Stimulated activated naive B cell treated with anti-CD40 and anti-IgM and Interleukin-4, amounts not matched to agents 10 μg/mL and 1 μg/mL and 100 μg/mL, for 72 hours (primary cell): ENCODE results near the gene TRMT6.
A peak's percentile ranks its signal among the peaks of the same experiment; 100 is the strongest.

Experiments used
- ATAC-seq, 2 donors: fragments of 150-1000 bp; cut with Tn5 transposase; replicated peaks; 2 replicates each; pipeline ENCODE4 v1.10.0; 2021; ENCODE audit warnings: moderate library complexity in 1 of 2
- DNase-seq: peaks from one replicate; pipeline ENCODE4 v3.0.0; 2021
- H3K27ac Mint-ChIP-seq: one replicate; pipeline ENCODE4 v1.8.0; 2022; ENCODE audit warnings: mild to moderate bottlenecking, mixed read lengths
- H3K27me3 Mint-ChIP-seq, 2 donors: one replicate each; pipeline ENCODE4 v1.8.0; 2022; ENCODE audit warnings: mixed read lengths in 2 of 2
- H3K36me3 Mint-ChIP-seq, 2 donors: one replicate each; pipeline ENCODE4 v1.8.0; 2022; ENCODE audit warnings: mixed read lengths in 2 of 2, mild to moderate bottlenecking in 1 of 2
- H3K4me1 Mint-ChIP-seq, 2 donors: one replicate each; pipeline ENCODE4 v1.8.0; 2022; ENCODE audit warnings: mixed read lengths in 2 of 2, mild to moderate bottlenecking in 1 of 2
- H3K4me3 Mint-ChIP-seq, 2 donors: one replicate each; pipeline ENCODE4 v1.8.0; 2022; ENCODE audit warnings: mild to moderate bottlenecking in 2 of 2, mixed read lengths in 2 of 2, moderate library complexity in 1 of 2
- H3K9me3 Mint-ChIP-seq, 2 donors: one replicate each; pipeline ENCODE4 v1.8.0; 2022; ENCODE audit warnings: mixed read lengths in 2 of 2, mild to moderate bottlenecking in 1 of 2

TRMT6 gene

GRCh38 chr20:5973971-5974370, 23.6 kb upstream of the TRMT6 start:
- H3K36me3 Mint-ChIP-seq, result peaks cover 17 to 33% of the 10 kb centered on the region in 2 donors
- DNase-seq, result no peak
- no peaks in the 10 kb centered on the region for H3K4me1 Mint-ChIP-seq
- no peak for ATAC-seq
- no peak overlapping the region for H3K27ac Mint-ChIP-seq
- no peaks in the 10 kb centered on the region for H3K9me3 Mint-ChIP-seq
- no peak overlapping the region for H3K4me3 Mint-ChIP-seq
- no peaks in the 10 kb centered on the region for H3K27me3 Mint-ChIP-seq

- no peaks in the 10 kb centered on the region for H3K9me3 Mint-ChIP-seq
- DNase-seq (no peak), ATAC-seq (no peak)
- no peaks in the 10 kb centered on the region for H3K4me1 Mint-ChIP-seq
- no peak overlapping the region for H3K27ac Mint-ChIP-seq
- H3K27me3 Mint-ChIP-seq, result no peaks in the 10 kb centered on the region
- H3K4me3 Mint-ChIP-seq, result no peak overlapping the region
- H3K36me3 Mint-ChIP-seq, result peaks cover 9 to 27% of the 10 kb centered on the region in 2 donors
These were observed 22.8 kb upstream of the TRMT6 start for GRCh38 chr20:5973172-5973571.

GRCh38 chr20:5971203-5971602, 20.9 kb upstream of the TRMT6 start:
- ATAC-seq (no peak), DNase-seq (no peak)
- Mint-ChIP-seq H3K27ac (no peak overlapping the region), H3K4me3 (no peak overlapping the region), H3K4me1 (peaks cover 0 to 2% of the 10 kb centered on the region in 2 donors), H3K9me3 (no peaks in the 10 kb centered on the region), H3K27me3 (no peaks in the 10 kb centered on the region), H3K36me3 (peaks cover 15 to 27% of the 10 kb centered on the region in 2 donors)

- ATAC-seq (no peak), DNase-seq (no peak)
- no peaks in the 10 kb centered on the region for H3K27me3 Mint-ChIP-seq
- H3K4me3 Mint-ChIP-seq, result no peak overlapping the region
- no peaks in the 10 kb centered on the region for H3K9me3 Mint-ChIP-seq
- H3K27ac Mint-ChIP-seq, result no peak overlapping the region
- H3K4me1 Mint-ChIP-seq, result peaks cover 0 to 2% of the 10 kb centered on the region in 2 donors
- peaks cover 23 to 33% of the 10 kb centered on the region in 2 donors for H3K36me3 Mint-ChIP-seq
These were observed 20.0 kb upstream of the TRMT6 start for GRCh38 chr20:5970381-5970780.

- H3K4me3 Mint-ChIP-seq, result no peak overlapping the region
- no peaks in the 10 kb centered on the region for H3K27me3 Mint-ChIP-seq
- no peak overlapping the region for H3K27ac Mint-ChIP-seq
- H3K36me3 Mint-ChIP-seq, result peaks cover 27 to 37% of the 10 kb centered on the region in 2 donors
- ATAC-seq (no peak), DNase-seq (no peak)
- H3K9me3 Mint-ChIP-seq, result no peaks in the 10 kb centered on the region
- peaks cover 0 to 2% of the 10 kb centered on the region in 2 donors for H3K4me1 Mint-ChIP-seq
These were observed 19.6 kb upstream of the TRMT6 start for GRCh38 chr20:5969940-5970339.

- DNase-seq (no peak), ATAC-seq (no peak)
- Mint-ChIP-seq H3K9me3 (no peaks in the 10 kb centered on the region), H3K27ac (no peak overlapping the region), H3K4me1 (peaks cover 0 to 2% of the 10 kb centered on the region in 2 donors), H3K4me3 (no peak overlapping the region), H3K27me3 (no peaks in the 10 kb centered on the region), H3K36me3 (peaks cover 28 to 40% of the 10 kb centered on the region in 2 donors)
These were observed 19.1 kb upstream of the TRMT6 start for GRCh38 chr20:5969348-5969935.

- no peaks in the 10 kb centered on the region for H3K9me3 Mint-ChIP-seq
- H3K27ac Mint-ChIP-seq, result no peak overlapping the region
- ATAC-seq, result no peak
- H3K4me3 Mint-ChIP-seq, result no peak overlapping the region
- H3K36me3 Mint-ChIP-seq, result peaks cover 30 to 45% of the 10 kb centered on the region in 2 donors
- no peaks in the 10 kb centered on the region for H3K27me3 Mint-ChIP-seq
- peaks cover 0 to 2% of the 10 kb centered on the region in 2 donors for H3K4me1 Mint-ChIP-seq
- DNase-seq, result no peak
These were observed 18.1 kb upstream of the TRMT6 start for GRCh38 chr20:5968462-5968861.

- DNase-seq (no peak), ATAC-seq (no peak)
- H3K9me3 Mint-ChIP-seq, result no peaks in the 10 kb centered on the region
- no peak overlapping the region for H3K4me3 Mint-ChIP-seq
- peaks cover 32 to 45% of the 10 kb centered on the region in 2 donors for H3K36me3 Mint-ChIP-seq
- H3K27ac Mint-ChIP-seq, result no peak overlapping the region
- no peaks in the 10 kb centered on the region for H3K27me3 Mint-ChIP-seq
- H3K4me1 Mint-ChIP-seq, result peaks cover 0 to 2% of the 10 kb centered on the region in 2 donors
These were observed 17.1 kb upstream of the TRMT6 start for GRCh38 chr20:5967469-5967868.

- H3K27me3 Mint-ChIP-seq, result no peaks in the 10 kb centered on the region
- no peaks in the 10 kb centered on the region for H3K9me3 Mint-ChIP-seq
- peaks cover 35 to 50% of the 10 kb centered on the region in 2 donors for H3K36me3 Mint-ChIP-seq
- ATAC-seq (no peak), DNase-seq (no peak)
- peak overlapping the region; percentile 89 for H3K27ac Mint-ChIP-seq
- peak overlapping the region; percentile 88 to 93 for H3K4me3 Mint-ChIP-seq
- H3K4me1 Mint-ChIP-seq, result peaks cover 18 to 34% of the 10 kb centered on the region in 2 donors
These were observed 426 bp downstream of the TRMT6 start for GRCh38 chr20:5949943-5950270.

- ATAC-seq (peak; percentile 25 to 26), DNase-seq (peak; percentile 6)
- no peaks in the 10 kb centered on the region for H3K27me3 Mint-ChIP-seq
- H3K27ac Mint-ChIP-seq, result peak overlapping the region; percentile 37
- peak overlapping the region in 1 of 2 donors; percentile 29 for H3K4me3 Mint-ChIP-seq
- H3K4me1 Mint-ChIP-seq, result peaks cover 19 to 34% of the 10 kb centered on the region in 2 donors
- H3K9me3 Mint-ChIP-seq, result no peaks in the 10 kb centered on the region
- peaks cover 39 to 52% of the 10 kb centered on the region in 2 donors for H3K36me3 Mint-ChIP-seq
These were observed 3.1 kb downstream of the TRMT6 start for GRCh38 chr20:5947276-5947675.

- H3K4me3 Mint-ChIP-seq, result no peak overlapping the region
- DNase-seq, result no peak
- ATAC-seq, result no peak
- H3K27ac Mint-ChIP-seq, result no peak overlapping the region
- H3K36me3 Mint-ChIP-seq, result peaks cover 45 to 60% of the 10 kb centered on the region in 2 donors
- H3K27me3 Mint-ChIP-seq, result no peaks in the 10 kb centered on the region
- H3K9me3 Mint-ChIP-seq, result no peaks in the 10 kb centered on the region
- H3K4me1 Mint-ChIP-seq, result peaks cover 19 to 34% of the 10 kb centered on the region in 2 donors
These were observed 4.4 kb downstream of the TRMT6 start for GRCh38 chr20:5945963-5946362.

GRCh38 chr20:5938456-5939029, 11.8 kb downstream of the TRMT6 start:
- Mint-ChIP-seq H3K4me1 (peaks cover 11 to 30% of the 10 kb centered on the region in 2 donors), H3K4me3 (no peak overlapping the region), H3K27me3 (no peaks in the 10 kb centered on the region), H3K36me3 (peaks cover 23 to 34% of the 10 kb centered on the region in 2 donors), H3K9me3 (no peaks in the 10 kb centered on the region), H3K27ac (no peak overlapping the region)
- ATAC-seq, result no peak
- no peak for DNase-seq

GRCh38 chr20:5936238-5936637, 14.1 kb downstream of the TRMT6 start:
- no peaks in the 10 kb centered on the region for H3K27me3 Mint-ChIP-seq
- ATAC-seq (no peak), DNase-seq (no peak)
- H3K27ac Mint-ChIP-seq, result no peak overlapping the region
- no peaks in the 10 kb centered on the region for H3K9me3 Mint-ChIP-seq
- peaks cover 11 to 32% of the 10 kb centered on the region in 2 donors for H3K4me1 Mint-ChIP-seq
- peaks cover 10 to 17% of the 10 kb centered on the region in 2 donors for H3K36me3 Mint-ChIP-seq
- no peak overlapping the region for H3K4me3 Mint-ChIP-seq

GRCh38 chr20:5935384-5935783, 14.9 kb downstream of the TRMT6 start:
- H3K27me3 Mint-ChIP-seq, result peaks cover 0 to 2% of the 10 kb centered on the region in 2 donors
- peaks cover 10 to 17% of the 10 kb centered on the region in 2 donors for H3K36me3 Mint-ChIP-seq
- H3K4me3 Mint-ChIP-seq, result peak overlapping the region; percentile 42 to 73
- no peaks in the 10 kb centered on the region for H3K9me3 Mint-ChIP-seq
- peak overlapping the region; percentile 38 for H3K27ac Mint-ChIP-seq
- no peak for DNase-seq
- peak; percentile 65 to 79 for ATAC-seq
- peaks cover 11 to 32% of the 10 kb centered on the region in 2 donors for H3K4me1 Mint-ChIP-seq

- H3K27ac Mint-ChIP-seq, result no peak overlapping the region
- H3K4me1 Mint-ChIP-seq, result peaks cover 11 to 32% of the 10 kb centered on the region in 2 donors
- H3K36me3 Mint-ChIP-seq, result peaks cover 2 to 3% of the 10 kb centered on the region in 2 donors
- no peaks in the 10 kb centered on the region for H3K9me3 Mint-ChIP-seq
- peak; percentile 95 to 96 for ATAC-seq
- peaks cover 3 to 17% of the 10 kb centered on the region in 2 donors for H3K27me3 Mint-ChIP-seq
- H3K4me3 Mint-ChIP-seq, result peak overlapping the region in 1 of 2 donors; percentile 2
- peak; percentile 58 for DNase-seq
These were observed 16.4 kb downstream of the TRMT6 start for GRCh38 chr20:5933802-5934436.
